ENCODE results near the gene HMGB3.

DNA sequence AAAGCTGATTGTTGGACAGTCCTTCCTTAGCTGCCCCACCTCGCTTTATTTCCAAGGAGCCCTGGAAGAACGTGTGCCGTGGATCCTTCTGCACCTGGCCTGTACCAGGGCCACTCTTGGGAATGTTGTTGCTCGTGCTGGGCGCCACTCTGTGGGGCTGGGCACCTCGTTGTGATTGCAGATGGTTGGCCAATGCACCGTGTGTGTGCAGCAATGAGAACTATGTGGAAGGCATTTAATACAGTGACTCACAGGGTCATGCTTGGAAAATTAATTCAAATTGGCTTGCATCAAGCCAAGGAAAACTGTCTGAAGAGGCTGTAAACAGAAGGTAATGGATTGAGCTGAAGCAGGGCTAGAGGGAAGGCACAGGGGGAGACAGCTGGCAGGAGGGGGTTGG lies 47.7 kb upstream of the HMGB3 start:
- TF ChIP-seq, protein P1, sequence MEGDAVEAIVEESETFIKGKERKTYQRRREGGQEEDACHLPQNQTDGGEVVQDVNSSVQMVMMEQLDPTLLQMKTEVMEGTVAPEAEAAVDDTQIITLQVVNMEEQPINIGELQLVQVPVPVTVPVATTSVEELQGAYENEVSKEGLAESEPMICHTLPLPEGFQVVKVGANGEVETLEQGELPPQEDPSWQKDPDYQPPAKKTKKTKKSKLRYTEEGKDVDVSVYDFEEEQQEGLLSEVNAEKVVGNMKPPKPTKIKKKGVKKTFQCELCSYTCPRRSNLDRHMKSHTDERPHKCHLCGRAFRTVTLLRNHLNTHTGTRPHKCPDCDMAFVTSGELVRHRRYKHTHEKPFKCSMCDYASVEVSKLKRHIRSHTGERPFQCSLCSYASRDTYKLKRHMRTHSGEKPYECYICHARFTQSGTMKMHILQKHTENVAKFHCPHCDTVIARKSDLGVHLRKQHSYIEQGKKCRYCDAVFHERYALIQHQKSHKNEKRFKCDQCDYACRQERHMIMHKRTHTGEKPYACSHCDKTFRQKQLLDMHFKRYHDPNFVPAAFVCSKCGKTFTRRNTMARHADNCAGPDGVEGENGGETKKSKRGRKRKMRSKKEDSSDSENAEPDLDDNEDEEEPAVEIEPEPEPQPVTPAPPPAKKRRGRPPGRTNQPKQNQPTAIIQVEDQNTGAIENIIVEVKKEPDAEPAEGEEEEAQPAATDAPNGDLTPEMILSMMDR (IDR thresholded peaks at IDR 0.05), result no peak
- TF ChIP-seq POLR2A (IDR thresholded peaks at IDR 0.05), result no peak
